Ascending aorta (tissue), 2 donors: ENCODE results near the gene ADGRD2. TPM values are rescaled to one million over a fixed set of nuclear protein-coding genes. Genes with fewer than 3 reads are reported as not detected.

Source experiments
- DNase-seq, 2 donors: peaks; one replicate each; pipeline ENCODE4 v3.0.0-alpha.2; 2019; ENCODE audit warnings: low spot score in 2 of 2
- H3K27ac ChIP-seq, 2 donors: fragments of 200-600 bp; sonication (generic); one replicate each; pipeline ENCODE4 v1.5.1; 2016 to 2017; ENCODE audit warnings: mild to moderate bottlenecking in 1 of 2
- H3K27me3 ChIP-seq: fragments of 200-600 bp; sonication (generic); one replicate; pipeline ENCODE4 v1.5.1; 2017
- H3K36me3 ChIP-seq, 2 donors: fragments of 200-600 bp; sonication (generic); one replicate each; pipeline ENCODE4 v1.5.1; 2016
- H3K4me1 ChIP-seq, 2 donors: fragments of 200-600 bp; sonication (generic); one replicate each; pipeline ENCODE4 v1.5.1; 2016 to 2017; ENCODE audit warnings: mild to moderate bottlenecking in 1 of 2
- H3K4me3 ChIP-seq, 2 donors: fragments of 200-600 bp; sonication (generic); one replicate each; pipeline ENCODE4 v1.5.1; 2016 to 2017; ENCODE audit warnings: mild to moderate bottlenecking in 1 of 2
- H3K9me3 ChIP-seq, 2 donors: fragments of 200-600 bp; sonication (generic); one replicate each; pipeline ENCODE4 v1.5.1; 2016
- CTCF ChIP-seq, 3 experiments: fragments of 200-600 bp in 2 of 3; fragments of 450-650 bp in 1 of 3; sonication (generic) in 2 of 3; IDR thresholded peaks; one replicate each; pipeline ENCODE4 v1.5.1; 2016 to 2019; ENCODE audit warnings: antibody characterized with exemption in 3 of 3, mild to moderate bottlenecking in 1 of 3, moderate library complexity in 1 of 3
- intact Hi-C: fragments of 100-400 bp; cut with DNase I; formaldehyde crosslinking; loops from one replicate; pipeline ENCODE4 v1.15.1; 2023
- total RNA-seq: library from RNA; depleted of rRNA; stranded (reverse); fragments of >200 nt; gene quantifications from one replicate; pipeline ENCODE4 v1.1.0, GENCODE V29; 2016

ADGRD2 gene
- total RNA-seq, 1 donor from 2014 or later: not detected

- no peak for TF ChIP-seq CTCF (IDR thresholded peaks at IDR 0.05)
- intact Hi-C loops: no loop called here
- Histone ChIP-seq H3K27ac (no peak overlapping the region), H3K36me3 (no peaks in the 10 kb centered on the region), H3K4me1 (no peaks in the 10 kb centered on the region), H3K9me3 (no peaks in the 10 kb centered on the region), H3K27me3 (no peaks in the 10 kb centered on the region), H3K4me3 (no peak overlapping the region)
- DNase-seq: no peak
These were observed 30.4 kb downstream of the ADGRD2 start for GRCh38 chr9:124480621-124480981.

- H3K4me1 ChIP-seq: no peaks in the 10 kb centered on the region
- H3K27ac ChIP-seq: no peak overlapping the region
- H3K9me3 ChIP-seq: no peaks in the 10 kb centered on the region
- no peaks in the 10 kb centered on the region for H3K36me3 ChIP-seq
- H3K4me3 ChIP-seq: no peak overlapping the region
- intact Hi-C loops: no loop called here
- no peak for DNase-seq
- no peaks in the 10 kb centered on the region for H3K27me3 ChIP-seq
- no peak for TF ChIP-seq CTCF (IDR thresholded peaks at IDR 0.05)
These were observed 30.9 kb downstream of the ADGRD2 start for GRCh38 chr9:124481115-124481514.

GRCh38 chr9:124482431-124483031, 32.3 kb downstream of the ADGRD2 start:
- intact Hi-C loops: no loop called here
- no peak overlapping the region for H3K4me3 ChIP-seq
- no peaks in the 10 kb centered on the region for H3K9me3 ChIP-seq
- no peaks in the 10 kb centered on the region for H3K27me3 ChIP-seq
- no peak overlapping the region for H3K27ac ChIP-seq
- H3K36me3 ChIP-seq: no peaks in the 10 kb centered on the region
- no peak for DNase-seq
- H3K4me1 ChIP-seq: no peaks in the 10 kb centered on the region
- TF ChIP-seq CTCF (IDR thresholded peaks at IDR 0.05): no peak

GRCh38 chr9:124483481-124483880, 33.2 kb downstream of the ADGRD2 start:
- Histone ChIP-seq H3K36me3 (no peaks in the 10 kb centered on the region), H3K4me3 (no peak overlapping the region), H3K27ac (no peak overlapping the region), H3K27me3 (no peaks in the 10 kb centered on the region), H3K9me3 (no peaks in the 10 kb centered on the region), H3K4me1 (no peaks in the 10 kb centered on the region)
- DNase-seq: no peak
- intact Hi-C loops: no loop called here
- no peak for TF ChIP-seq CTCF (IDR thresholded peaks at IDR 0.05)

GRCh38 chr9:124485201-124485600, 35.0 kb downstream of the ADGRD2 start:
- no peak overlapping the region for H3K4me3 ChIP-seq
- H3K27me3 ChIP-seq: no peaks in the 10 kb centered on the region
- H3K4me1 ChIP-seq: no peaks in the 10 kb centered on the region
- no peak for TF ChIP-seq CTCF (IDR thresholded peaks at IDR 0.05)
- H3K36me3 ChIP-seq: no peaks in the 10 kb centered on the region
- no peaks in the 10 kb centered on the region for H3K9me3 ChIP-seq
- DNase-seq: no peak
- H3K27ac ChIP-seq: no peak overlapping the region
- intact Hi-C loops: no loop called here

- Histone ChIP-seq H3K4me3 (no peak overlapping the region), H3K9me3 (no peaks in the 10 kb centered on the region), H3K27me3 (no peaks in the 10 kb centered on the region), H3K36me3 (no peaks in the 10 kb centered on the region), H3K4me1 (no peaks in the 10 kb centered on the region), H3K27ac (no peak overlapping the region)
- TF ChIP-seq CTCF (IDR thresholded peaks at IDR 0.05): no peak
- intact Hi-C loops: no loop called here
- DNase-seq: no peak
These were observed 35.7 kb downstream of the ADGRD2 start for GRCh38 chr9:124485936-124486335.
